GM23338 (cell line): ENCODE results near the gene RNF217.

ENCODE experiments used
- CREB1 ChIP-seq: fragments of 250-450 bp; sonication (Bioruptor Pico); IDR thresholded peaks from 2 replicates; pipeline ENCODE4 v1.5.0; 2020; ENCODE audit warnings: low read depth, mild to moderate bottlenecking, moderate library complexity
- POLR2AphosphoS5 ChIP-seq: IDR thresholded peaks from 2 replicates; pipeline ENCODE4 v1.6.1; 2016; ENCODE audit warnings: antibody characterized with exemption, low read depth
- TF ChIP-seq, protein P1 (sequence below), 2 experiments: fragments of 200-600 bp in 1 of 2; sonication (generic) in 1 of 2; conservative IDR thresholded peaks; 2 replicates each; pipeline versions ENCODE4 v1.5.1 to v1.6.1; 2016 to 2017; ENCODE audit warnings: antibody characterized with exemption in 2 of 2, low read depth in 2 of 2, mild to moderate bottlenecking in 2 of 2, moderate library complexity in 1 of 2

GRCh38 chr6:125136378-125136777 is 174.1 kb downstream of the RNF217 start:
- no peak for TF ChIP-seq POLR2AphosphoS5
- TF ChIP-seq CREB1 = no peak
- TF ChIP-seq, protein P1, sequence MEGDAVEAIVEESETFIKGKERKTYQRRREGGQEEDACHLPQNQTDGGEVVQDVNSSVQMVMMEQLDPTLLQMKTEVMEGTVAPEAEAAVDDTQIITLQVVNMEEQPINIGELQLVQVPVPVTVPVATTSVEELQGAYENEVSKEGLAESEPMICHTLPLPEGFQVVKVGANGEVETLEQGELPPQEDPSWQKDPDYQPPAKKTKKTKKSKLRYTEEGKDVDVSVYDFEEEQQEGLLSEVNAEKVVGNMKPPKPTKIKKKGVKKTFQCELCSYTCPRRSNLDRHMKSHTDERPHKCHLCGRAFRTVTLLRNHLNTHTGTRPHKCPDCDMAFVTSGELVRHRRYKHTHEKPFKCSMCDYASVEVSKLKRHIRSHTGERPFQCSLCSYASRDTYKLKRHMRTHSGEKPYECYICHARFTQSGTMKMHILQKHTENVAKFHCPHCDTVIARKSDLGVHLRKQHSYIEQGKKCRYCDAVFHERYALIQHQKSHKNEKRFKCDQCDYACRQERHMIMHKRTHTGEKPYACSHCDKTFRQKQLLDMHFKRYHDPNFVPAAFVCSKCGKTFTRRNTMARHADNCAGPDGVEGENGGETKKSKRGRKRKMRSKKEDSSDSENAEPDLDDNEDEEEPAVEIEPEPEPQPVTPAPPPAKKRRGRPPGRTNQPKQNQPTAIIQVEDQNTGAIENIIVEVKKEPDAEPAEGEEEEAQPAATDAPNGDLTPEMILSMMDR (conservative IDR thresholded peaks at IDR 0.05; ENCODE audit: low read depth in 2 of 2) = no peak
